Activated T-helper 2 cell treated with anti-CD3 and anti-CD28 coated beads, Interferon-gamma antibody, Interleukin-2, Interleukin-4, amounts not matched to agents 10 μg/mL and 5 μg/mL and 100 μg/mL, durations not matched to agents 14 hours and 24 hours and 36 hours (primary cell): Measurements from ENCODE around the gene USP6. TPM values are rescaled to one million over a fixed set of nuclear protein-coding genes. Genes with fewer than 3 reads are reported as not detected.
"Not testable (repeated sequence)": the region's sequence is repeated elsewhere in the genome, so short reads cannot be mapped to it uniquely, and the experiment has no call there.

Source experiments
- DNase-seq: peaks from one replicate; pipeline ENCODE4 v3.0.0; 2021; ENCODE audit warnings: low spot score
- H3K27ac Mint-ChIP-seq: one replicate; pipeline ENCODE4 v1.8.0; 2021; ENCODE audit warnings: mixed read lengths
- H3K27me3 Mint-ChIP-seq: one replicate; pipeline ENCODE4 v1.8.0; 2021; ENCODE audit warnings: low read depth, mixed read lengths
- H3K36me3 Mint-ChIP-seq: one replicate; pipeline ENCODE4 v1.8.0; 2021; ENCODE audit warnings: low read depth, mixed read lengths
- H3K4me1 Mint-ChIP-seq: one replicate; pipeline ENCODE4 v1.8.0; 2021; ENCODE audit warnings: low read depth, mixed read lengths
- H3K4me3 Mint-ChIP-seq: one replicate; pipeline ENCODE4 v1.8.0; 2021; ENCODE audit warnings: low read depth, mild to moderate bottlenecking, moderate library complexity, mixed read lengths
- H3K9me3 Mint-ChIP-seq: one replicate; pipeline ENCODE4 v1.8.0; 2021; ENCODE audit warnings: mixed read lengths
- intact Hi-C: fragments of 100-400 bp; cut with micrococcal nuclease; formaldehyde crosslinking; loops from one replicate; pipeline ENCODE4 v1.15.1; 2023
- total RNA-seq: library from RNA; stranded (reverse); gene quantifications from 2 replicates; pipeline ENCODE4 v1.2.3, GENCODE V29; 2022

Gene USP6
- total RNA-seq, 1 donor from 2014 or later, result 0.07 TPM

DNA sequence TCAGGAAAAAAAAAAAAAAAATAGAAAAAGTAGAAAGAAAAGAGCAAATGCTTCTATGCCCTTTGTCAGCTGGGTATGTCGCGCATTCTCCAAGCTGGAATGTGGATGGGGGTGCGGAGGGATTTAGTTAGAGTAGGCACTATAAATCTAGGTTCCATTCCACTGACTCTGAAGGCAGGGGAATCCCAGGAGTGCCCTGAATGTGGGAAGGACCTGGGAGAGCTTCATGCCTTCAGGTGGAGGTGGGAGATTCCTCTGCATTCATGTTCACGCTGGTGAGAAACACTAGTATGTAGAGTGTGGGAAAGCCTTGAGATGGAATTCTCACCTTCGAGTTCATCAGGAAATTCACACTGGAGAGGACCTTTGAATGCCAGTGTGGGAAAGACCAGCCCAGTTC is 16.6 kb upstream of the USP6 start:
- intact Hi-C loops, result no loop called here
- H3K4me3 Mint-ChIP-seq, result no peak overlapping the region
- H3K9me3 Mint-ChIP-seq, result peaks cover 64% of the 10 kb centered on the region

DNA sequence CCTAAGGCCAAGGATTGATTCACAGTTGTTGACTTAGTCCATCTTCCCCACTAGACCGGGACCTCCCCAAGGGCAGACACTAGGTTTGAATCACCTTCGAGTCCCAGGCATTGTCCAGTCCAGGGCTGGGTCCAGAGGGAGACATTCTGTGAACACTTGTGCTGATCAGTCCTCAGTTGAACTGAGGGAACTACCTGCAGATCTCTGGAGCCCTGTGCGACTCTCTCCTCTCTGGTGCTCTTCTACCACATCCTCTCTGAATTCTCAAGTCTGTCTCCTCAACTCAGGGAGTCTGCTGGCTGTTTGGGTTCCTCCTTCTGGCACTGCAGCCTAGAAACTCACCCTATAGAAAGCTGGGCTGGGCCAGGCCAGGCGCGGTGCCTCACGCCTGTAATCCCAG is 15.0 kb upstream of the USP6 start:
- H3K27ac Mint-ChIP-seq, result no peak overlapping the region
- DNase-seq, result no peak
- no peak overlapping the region for H3K4me3 Mint-ChIP-seq
- H3K9me3 Mint-ChIP-seq, result peaks cover 61% of the 10 kb centered on the region
- H3K27me3 Mint-ChIP-seq, result peaks cover 11% of the 10 kb centered on the region
- peaks cover 26% of the 10 kb centered on the region for H3K36me3 Mint-ChIP-seq
- intact Hi-C loops, result no loop called here
- H3K4me1 Mint-ChIP-seq, result no peaks in the 10 kb centered on the region

More for the DNA sequence above, 16.6 kb upstream of the USP6 start:
- Mint-ChIP-seq H3K27ac (no peak overlapping the region), H3K36me3 (peaks cover 24% of the 10 kb centered on the region), H3K4me1 (no peaks in the 10 kb centered on the region), H3K27me3 (peaks cover 11% of the 10 kb centered on the region)
- DNase-seq, result no peak

DNA sequence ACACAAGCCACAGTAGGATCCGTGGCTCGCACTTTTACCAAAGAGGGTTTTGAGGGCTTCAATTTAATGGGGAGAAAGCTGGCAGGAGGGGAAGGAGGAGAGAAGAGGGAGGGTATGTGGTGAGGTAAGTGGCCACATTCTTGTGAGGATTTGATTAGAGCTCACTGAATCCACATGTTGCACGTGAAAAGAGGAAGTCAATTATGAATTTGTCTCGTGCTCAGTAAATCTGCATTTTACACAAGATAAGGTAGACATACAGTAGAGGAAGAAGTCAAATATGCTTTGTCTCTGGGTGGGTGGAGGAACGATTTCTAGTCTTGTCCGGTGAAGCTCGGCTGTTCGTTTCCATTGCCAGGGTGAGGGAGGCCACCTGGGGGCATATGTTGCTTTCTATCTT is 5.0 kb upstream of the USP6 start:
- Mint-ChIP-seq H3K27ac (peak overlapping the region; percentile 65), H3K4me3 (peak overlapping the region; percentile 91), H3K9me3 (peaks cover 48% of the 10 kb centered on the region), H3K4me1 (peaks cover 17% of the 10 kb centered on the region), H3K36me3 (peaks cover 84% of the 10 kb centered on the region), H3K27me3 (peaks cover 9% of the 10 kb centered on the region)
- intact Hi-C loops, result loop anchor here (5.0 kb wide), 1 partner anchor 81 kb away; the partner anchor contains the start of gene ZNF594
- DNase-seq, result no peak

DNA sequence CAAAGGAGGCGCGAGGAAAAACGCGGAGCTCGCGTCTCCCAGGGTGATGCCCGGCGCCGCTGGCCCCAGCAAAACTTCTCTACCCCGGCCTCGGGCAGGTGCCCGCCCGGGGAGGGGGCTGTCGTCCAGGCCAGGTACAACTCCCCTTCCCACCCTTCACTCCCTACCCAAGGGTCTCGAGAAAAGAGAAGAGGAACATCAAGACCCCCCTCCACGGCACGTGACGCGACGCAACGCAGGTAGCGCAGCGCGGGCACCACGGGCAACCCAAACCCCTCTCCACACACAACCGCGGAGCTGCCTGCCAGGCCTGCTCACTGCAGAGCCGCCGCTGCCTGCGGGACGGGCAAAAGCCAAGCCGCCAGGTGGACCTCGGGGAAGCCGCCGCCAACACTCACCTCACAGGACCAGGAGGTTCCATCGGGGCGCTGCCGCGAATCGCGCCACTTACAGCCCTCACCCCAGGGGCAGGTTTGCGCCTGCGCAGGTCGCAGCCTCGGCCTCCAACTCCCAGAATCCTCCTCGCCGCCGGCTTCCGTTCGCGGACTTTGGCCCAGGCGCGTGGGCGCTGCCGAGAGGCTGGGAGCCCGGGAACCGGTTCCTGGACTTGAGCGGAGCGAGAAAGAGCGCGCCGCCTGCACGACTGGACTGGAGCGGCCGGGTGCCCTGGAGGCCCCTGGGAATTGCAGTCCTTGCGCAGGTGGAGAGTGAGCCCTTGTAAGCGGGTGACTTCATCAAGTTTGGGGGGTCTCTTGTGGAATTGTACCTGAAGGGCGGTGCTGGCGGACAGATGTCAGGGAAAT is 4.2 kb upstream of the USP6 start, which contains the start of gene ZNF232:
Gene ZNF232, minus strand, starts transcription at position 477 of the 803 bp plus-strand sequence. Its CDS starts 56 bp downstream, at position 421.
- Mint-ChIP-seq H3K9me3 (peaks cover 43% of the 10 kb centered on the region), H3K4me1 (peaks cover 17% of the 10 kb centered on the region), H3K36me3 (peaks cover 76% of the 10 kb centered on the region), H3K4me3 (peak within 1 kb of the TSS; percentile 91), H3K27ac (peak within 1 kb of the TSS; percentile 67), H3K27me3 (peaks cover 13% of the 10 kb centered on the region)
- DNase-seq, result peak; percentile 90
- intact Hi-C loops, result loop anchor here (5.0 kb wide), 1 partner anchor 81 kb away; the partner anchor contains the start of gene ZNF594

DNA sequence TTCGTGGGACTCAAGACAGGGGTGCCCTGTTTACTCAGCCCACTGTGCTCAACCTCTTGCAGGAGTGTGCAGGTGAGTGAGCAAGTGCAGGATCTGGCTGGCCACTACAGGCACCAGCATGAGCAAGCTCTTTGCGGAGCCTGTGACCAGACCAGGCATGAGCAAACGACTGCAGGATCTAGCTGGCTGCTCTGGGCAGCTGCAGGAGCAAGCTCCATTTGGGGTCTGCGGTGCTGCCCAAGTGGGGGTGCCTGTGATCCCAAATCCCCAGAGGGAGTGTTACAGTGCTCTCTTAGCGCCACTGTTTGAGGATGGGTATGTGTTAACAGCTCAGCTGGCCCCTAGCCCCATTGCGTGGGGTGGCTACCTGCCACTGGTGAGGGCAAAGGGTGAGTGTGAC is 2.4 kb downstream of the USP6 start:
- H3K36me3 Mint-ChIP-seq, result peaks cover 21% of the 10 kb centered on the region
- intact Hi-C loops, result no loop called here
- no peak for DNase-seq
- H3K4me3 Mint-ChIP-seq, result no peak overlapping the region
- H3K4me1 Mint-ChIP-seq, result peaks cover 2% of the 10 kb centered on the region
- H3K27me3 Mint-ChIP-seq, result peaks cover 52% of the 10 kb centered on the region
- peaks cover 7% of the 10 kb centered on the region for H3K9me3 Mint-ChIP-seq
- H3K27ac Mint-ChIP-seq, result no peak overlapping the region

DNA sequence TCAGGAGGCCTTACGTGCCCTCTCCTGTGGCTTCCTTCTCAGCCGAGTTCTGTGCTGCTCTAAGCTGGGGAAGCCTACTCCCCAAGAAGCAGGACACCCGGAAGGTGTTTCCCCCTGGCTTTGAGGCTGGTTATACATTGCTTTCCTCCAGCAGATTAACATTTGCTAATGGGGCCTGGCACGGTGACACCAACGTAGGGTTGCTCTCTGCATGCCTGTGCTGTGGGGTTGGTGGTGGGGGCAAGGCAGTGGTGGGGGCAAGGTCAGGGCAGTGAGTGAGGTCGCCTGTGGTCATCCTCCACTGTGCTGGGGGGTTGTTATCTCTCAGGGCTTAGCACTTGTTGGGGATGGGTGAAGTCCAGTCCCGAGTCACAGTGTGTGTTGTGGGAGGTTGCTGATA is 4.2 kb downstream of the USP6 start:
- Mint-ChIP-seq H3K27me3 (peaks cover 60% of the 10 kb centered on the region), H3K27ac (no peak overlapping the region), H3K4me3 (no peak overlapping the region), H3K4me1 (no peaks in the 10 kb centered on the region), H3K36me3 (peaks cover 5% of the 10 kb centered on the region), H3K9me3 (peaks cover 4% of the 10 kb centered on the region)
- DNase-seq, result no peak
- intact Hi-C loops, result no loop called here

DNA sequence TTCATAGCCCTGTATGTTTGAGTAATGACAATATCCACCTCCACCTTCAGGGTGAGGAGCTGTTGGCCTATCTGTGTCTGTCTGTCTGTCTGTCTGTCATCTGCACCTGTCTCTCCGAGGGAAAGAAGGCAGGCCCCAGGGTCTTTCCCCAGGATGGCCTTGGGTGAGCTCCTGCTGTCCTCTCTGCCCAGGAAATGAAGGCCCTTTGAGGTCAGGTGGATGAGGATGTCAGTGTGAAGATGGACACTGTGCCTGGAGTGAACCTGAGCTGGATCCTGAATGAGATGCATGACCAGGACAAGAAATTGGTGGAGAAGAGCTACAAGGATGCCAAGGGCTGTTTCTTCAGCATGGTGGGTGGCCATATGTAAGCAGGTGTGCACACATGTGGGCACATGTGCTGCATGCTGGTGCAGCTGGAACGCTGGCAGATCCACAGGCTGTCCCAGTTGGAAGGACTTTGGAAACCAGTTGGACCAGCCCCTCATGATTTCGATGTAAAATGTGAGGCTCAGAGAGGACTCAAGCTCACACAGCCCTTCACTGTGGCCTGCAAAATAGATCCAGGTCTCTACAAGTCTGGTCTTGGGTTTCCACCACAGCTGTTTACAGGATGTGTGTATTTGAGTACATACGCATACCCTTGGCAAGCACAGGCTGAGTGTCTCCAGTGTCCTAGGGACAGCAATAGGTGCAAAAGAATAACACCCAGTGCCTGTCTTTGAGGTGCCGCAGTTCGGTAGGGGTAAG is 4.8 kb downstream of the USP6 start:
- DNase-seq, H3K27ac Mint-ChIP-seq, H3K36me3 Mint-ChIP-seq, H3K9me3 Mint-ChIP-seq, H3K4me1 Mint-ChIP-seq, H3K4me3 Mint-ChIP-seq, intact Hi-C loops: not testable (repeated sequence)
- H3K27me3 Mint-ChIP-seq, result peaks cover 56% of the 10 kb centered on the region

DNA sequence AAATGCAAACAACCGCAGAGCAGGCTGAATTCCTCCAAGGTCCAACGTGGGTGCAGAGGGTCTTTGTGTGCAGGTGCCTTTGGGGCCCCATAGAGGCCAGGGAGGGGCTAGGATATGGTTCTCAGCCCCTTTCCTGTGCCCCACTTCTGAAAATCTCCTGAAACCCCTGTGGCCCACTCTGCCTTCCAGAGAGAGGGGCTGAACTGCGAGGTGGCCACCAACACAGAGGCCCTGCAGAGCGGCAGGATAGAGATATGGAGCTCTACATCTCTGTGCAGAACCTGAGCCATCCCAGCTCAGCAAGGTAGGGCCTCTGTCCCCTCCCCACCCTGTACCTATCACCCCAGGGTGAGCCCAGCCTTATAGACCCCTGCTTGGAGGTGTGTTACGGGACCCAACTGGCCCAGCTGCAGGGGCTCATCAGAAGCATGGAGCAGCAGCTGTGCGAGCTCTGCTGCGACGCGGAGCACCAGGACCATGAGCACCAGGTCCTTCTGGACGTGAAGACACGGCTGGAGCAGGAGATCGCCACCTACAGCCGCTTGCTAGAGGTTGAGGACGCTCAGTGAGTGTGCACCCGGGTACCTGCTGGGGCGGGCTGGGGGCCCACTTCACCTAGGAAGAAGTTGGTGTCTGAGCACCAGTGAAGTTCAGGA is 5.5 kb downstream of the USP6 start:
- no peaks in the 10 kb centered on the region for H3K36me3 Mint-ChIP-seq
- peaks cover 54% of the 10 kb centered on the region for H3K27me3 Mint-ChIP-seq
- H3K9me3 Mint-ChIP-seq, result peaks cover 4% of the 10 kb centered on the region
- intact Hi-C loops, result no loop called here
- DNase-seq, result no peak
- H3K27ac Mint-ChIP-seq, result no peak overlapping the region
- no peaks in the 10 kb centered on the region for H3K4me1 Mint-ChIP-seq
- H3K4me3 Mint-ChIP-seq, result no peak overlapping the region

DNA sequence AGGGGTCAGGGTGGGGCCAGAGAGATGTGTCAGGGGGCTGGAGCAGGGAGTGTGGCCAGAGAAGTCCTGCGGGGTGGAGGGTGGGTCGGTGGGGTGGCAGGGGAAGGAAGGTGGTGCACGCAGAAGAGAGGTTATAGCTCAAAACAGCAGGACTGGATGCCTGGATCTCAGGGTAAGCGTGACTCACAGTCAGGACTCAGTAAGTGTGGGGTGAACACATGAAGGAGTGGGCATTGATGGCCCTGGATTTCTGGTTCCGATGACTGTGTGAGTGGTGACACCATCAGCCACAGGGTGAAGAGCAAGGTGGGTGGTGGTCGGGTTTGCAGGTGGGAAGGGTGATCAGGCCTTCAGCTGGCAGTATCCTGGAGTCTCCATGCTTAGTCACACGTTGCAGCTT is 6.2 kb downstream of the USP6 start:
- H3K36me3 Mint-ChIP-seq, H3K4me3 Mint-ChIP-seq, intact Hi-C loops, DNase-seq, H3K4me1 Mint-ChIP-seq, H3K9me3 Mint-ChIP-seq, H3K27ac Mint-ChIP-seq: not testable (repeated sequence)
- peaks cover 47% of the 10 kb centered on the region for H3K27me3 Mint-ChIP-seq

DNA sequence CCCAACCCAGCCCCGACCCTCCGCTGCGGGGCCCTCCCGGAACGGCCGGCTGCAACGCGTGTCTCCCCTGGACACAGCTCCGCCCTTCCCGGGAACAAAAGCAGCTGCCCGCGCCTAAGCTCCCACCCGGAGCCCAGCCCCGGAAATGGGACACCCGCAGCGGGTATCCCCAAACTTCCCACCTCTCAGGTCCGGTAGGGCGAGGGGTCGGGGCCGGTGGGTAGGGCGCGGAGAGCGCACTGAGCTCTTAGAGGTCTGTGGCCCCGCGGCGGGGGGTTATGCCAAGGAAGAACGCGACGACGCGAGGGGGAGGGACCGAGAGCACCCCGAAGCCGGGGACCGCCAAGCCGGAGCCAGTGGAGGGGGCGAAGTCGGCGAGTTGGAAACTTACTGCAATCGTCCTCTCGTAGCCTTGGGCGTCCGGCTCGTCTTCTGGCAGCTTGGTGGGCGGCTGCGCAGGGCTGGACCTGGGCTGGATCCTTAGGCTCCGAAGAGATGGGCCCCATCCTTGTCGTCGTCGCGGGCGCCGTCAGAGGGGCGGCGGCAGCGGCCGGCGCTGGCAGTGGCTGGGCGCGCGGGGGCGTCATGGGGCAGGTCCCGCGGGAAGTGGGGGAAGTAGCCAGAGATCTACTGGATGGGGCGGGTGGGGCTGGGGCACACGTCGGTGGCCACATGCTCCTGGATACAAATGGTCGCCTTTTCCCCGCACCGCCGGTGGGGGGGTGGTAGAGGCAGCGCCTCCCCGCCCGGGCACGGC is 6.9 kb downstream of the USP6 start:
- Mint-ChIP-seq H3K9me3 (no peaks in the 10 kb centered on the region), H3K36me3 (no peaks in the 10 kb centered on the region), H3K27ac (no peak overlapping the region), H3K27me3 (peaks cover 42% of the 10 kb centered on the region), H3K4me3 (no peak overlapping the region), H3K4me1 (no peaks in the 10 kb centered on the region)
- no peak for DNase-seq
- intact Hi-C loops, result no loop called here

DNA sequence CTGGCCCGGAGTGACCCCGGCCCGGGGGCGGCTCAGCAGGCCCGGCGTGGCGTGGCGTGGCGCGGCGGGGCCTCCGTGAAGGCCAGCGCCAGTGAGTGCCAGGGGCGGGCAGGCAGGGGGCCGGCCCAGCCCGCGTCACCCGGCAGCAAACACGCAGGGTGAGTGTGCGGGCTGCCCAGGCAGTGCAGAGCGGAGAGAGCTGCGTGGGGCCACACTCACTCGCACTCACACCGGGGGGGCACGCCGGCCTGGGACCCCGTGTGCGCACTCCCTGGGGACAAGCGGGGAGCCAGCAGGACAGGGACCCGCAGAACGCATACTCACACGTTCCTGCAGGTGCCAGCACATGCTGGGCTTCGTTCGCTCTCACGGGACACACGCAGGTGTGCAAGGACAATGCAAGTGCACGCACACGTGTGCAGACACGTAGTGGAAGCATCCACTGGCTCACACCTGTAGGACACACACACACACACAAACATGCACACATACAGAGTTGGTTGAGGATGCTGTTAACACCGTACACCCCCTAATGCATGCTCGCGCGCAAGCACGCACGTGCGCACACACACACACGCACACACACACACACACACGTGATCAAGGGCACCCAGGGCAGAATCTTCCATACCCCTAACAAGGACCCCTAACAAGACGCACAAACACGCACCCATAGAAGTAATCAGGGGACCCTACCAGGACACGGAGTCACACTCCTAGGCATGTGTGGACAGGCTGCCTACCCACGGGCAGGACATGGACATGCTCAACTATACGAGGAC is 7.7 kb downstream of the USP6 start:
- Mint-ChIP-seq H3K27me3 (peaks cover 36% of the 10 kb centered on the region), H3K9me3 (no peaks in the 10 kb centered on the region), H3K4me3 (no peak overlapping the region), H3K4me1 (no peaks in the 10 kb centered on the region), H3K27ac (no peak overlapping the region), H3K36me3 (no peaks in the 10 kb centered on the region)
- DNase-seq, result no peak
- intact Hi-C loops, result no loop called here
